Measurements from ENCODE around the gene KSR1.

The KSR1 gene

DNA sequence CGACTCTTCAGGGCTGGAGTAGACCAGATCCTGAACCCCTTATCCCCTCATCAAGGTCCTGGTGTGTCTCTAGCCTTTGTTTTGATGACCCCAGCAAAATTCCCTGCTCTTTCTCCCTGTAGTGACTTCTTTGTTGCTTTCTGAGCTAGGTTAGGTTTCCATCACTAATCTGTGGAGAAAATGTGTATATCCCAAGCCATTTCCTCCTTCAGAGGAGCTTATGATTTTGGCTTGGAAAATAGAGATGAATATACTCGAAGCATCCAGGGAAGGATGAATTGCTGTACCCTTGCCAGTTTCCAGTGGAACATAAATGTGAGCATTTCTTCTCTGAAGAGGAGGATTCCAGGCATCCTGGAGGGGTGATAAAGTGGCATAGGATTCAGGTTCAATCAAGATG, 55.8 kb downstream of the KSR1 start:
- no peak overlapping the region for H3K4me3 ChIP-seq (ENCODE audit: low read length)
- TF ChIP-seq ZNF274 (IDR thresholded peaks at IDR 0.05; ENCODE audit: low read depth, low read length), result no peak

DNA sequence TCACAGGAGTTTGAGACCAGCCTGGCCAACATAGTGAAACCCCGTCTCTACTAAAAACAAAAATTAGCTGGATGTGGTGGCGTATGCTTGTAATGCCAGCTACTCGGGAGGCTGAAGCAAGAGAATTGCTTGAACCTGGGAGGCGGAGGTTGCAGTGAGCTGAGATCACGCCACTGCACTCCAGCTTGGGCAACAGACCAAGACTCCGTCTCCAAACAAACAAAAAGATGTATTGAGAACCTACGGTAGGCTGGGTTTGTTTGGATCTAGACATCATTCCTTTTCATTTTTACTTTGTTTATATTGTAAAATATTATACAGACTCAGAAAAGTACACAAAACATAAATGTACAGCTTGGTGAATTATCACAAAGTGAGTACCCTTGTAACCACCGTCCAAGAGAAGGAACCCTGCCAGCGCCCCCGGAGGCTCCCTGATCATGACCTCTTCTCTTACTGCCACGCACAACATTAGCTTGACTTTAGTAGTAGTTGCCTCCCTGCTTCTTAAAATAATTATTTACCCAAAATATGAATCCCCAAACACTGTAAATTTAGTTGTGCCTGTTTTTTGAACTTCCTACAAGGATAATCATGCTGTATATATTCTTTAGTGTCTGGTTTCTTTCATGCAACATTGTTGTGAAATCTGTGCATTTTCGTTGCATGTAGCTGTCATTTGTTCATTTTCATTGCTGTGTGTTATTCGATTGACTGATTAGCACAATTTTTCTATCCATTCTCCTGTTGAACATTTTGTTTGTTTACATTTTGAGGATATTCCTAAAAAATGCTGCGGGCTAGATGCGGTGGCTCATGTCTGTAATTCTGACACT, 56.5 kb downstream of the KSR1 start:
- TF ChIP-seq ZNF274 (IDR thresholded peaks at IDR 0.05; ENCODE audit: low read depth, low read length), result no peak
- H3K4me3 ChIP-seq (ENCODE audit: low read length), result no peak overlapping the region

GRCh38 chr17:27513849-27514248, 57.6 kb downstream of the KSR1 start:
- no peak overlapping the region for H3K4me3 ChIP-seq (ENCODE audit: low read length)
- TF ChIP-seq ZNF274 (IDR thresholded peaks at IDR 0.05; ENCODE audit: low read depth, low read length), result no peak

GRCh38 chr17:27514595-27515413, 58.6 kb downstream of the KSR1 start:
- no peak for TF ChIP-seq ZNF274 (IDR thresholded peaks at IDR 0.05; ENCODE audit: low read depth, low read length)

DNA sequence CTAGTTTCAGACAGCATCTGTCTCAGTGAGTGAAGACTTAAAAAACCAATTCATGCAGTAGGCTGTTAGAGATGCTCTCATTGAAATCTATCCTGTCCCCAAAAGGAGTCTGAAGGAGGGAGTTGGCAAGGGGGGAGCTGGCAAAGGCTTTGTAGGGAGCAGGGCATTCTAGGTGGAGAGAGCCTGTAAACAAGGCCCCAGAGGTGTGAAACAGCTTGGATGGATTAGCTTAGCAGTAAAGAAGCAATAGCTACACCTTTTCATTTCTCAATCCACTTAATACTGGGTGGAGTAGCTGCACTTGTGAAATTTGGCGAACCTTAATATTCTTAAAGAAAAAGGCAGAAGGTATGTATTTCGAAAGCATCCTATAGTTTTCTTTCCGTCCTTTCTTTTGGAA, 61.8 kb downstream of the KSR1 start:
- no peak for TF ChIP-seq ZNF274 (IDR thresholded peaks at IDR 0.05; ENCODE audit: low read depth, low read length)
- no peak overlapping the region for H3K4me3 ChIP-seq (ENCODE audit: low read length)

More at GRCh38 chr17:27514595-27515413, 58.6 kb downstream of the KSR1 start:
- H3K4me3 ChIP-seq (ENCODE audit: low read length), result no peak overlapping the region

GRCh38 chr17:27518545-27519521, 62.6 kb downstream of the KSR1 start:
- H3K4me3 ChIP-seq (ENCODE audit: low read length), result no peak overlapping the region
- no peak for TF ChIP-seq ZNF274 (IDR thresholded peaks at IDR 0.05; ENCODE audit: low read depth, low read length)

GRCh38 chr17:27519550-27519949, 63.3 kb downstream of the KSR1 start:
- no peak overlapping the region for H3K4me3 ChIP-seq (ENCODE audit: low read length)
- no peak for TF ChIP-seq ZNF274 (IDR thresholded peaks at IDR 0.05; ENCODE audit: low read depth, low read length)

DNA sequence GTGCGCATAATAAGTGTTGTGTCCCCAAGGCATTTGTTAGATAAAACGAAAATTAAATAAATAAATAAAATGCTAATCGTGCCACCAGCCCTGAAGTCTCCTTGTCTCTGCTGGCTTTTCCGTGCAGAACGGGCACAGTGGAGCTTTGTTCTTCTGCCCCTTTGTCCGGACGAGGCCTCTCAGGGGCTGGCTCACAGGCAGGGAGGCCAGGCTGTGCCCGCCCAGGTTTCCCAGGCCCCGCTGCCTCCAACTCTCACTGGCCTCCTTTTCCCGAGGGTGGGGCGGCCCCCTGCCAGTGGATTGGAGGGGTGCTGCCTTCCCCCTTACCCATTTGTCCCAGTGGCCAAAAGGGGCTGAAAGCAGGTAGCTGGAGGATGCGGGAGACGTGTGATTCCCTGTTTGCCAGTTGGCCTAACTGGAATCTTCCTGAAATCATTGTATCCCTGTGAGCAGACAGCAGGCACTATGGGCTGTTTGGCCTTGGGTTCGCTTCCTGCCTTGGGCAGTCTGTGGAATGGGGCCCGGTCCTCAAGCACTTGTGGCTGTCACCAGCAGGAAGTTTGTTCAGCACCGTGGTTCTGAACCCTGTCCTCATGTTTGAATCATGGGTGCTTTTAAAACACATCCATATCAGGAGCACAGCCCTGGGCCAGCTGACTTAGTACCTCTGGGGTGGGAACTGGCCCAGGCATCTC, 64.4 kb downstream of the KSR1 start:
- H3K4me3 ChIP-seq (ENCODE audit: low read length), result no peak overlapping the region
- no peak for TF ChIP-seq ZNF274 (IDR thresholded peaks at IDR 0.05; ENCODE audit: low read depth, low read length)

- TF ChIP-seq ZNF274 (IDR thresholded peaks at IDR 0.05; ENCODE audit: low read depth, low read length), result no peak
- H3K4me3 ChIP-seq (ENCODE audit: low read length), result no peak overlapping the region
Observed at GRCh38 chr17:27521281-27522027, 65.2 kb downstream of the KSR1 start.

DNA sequence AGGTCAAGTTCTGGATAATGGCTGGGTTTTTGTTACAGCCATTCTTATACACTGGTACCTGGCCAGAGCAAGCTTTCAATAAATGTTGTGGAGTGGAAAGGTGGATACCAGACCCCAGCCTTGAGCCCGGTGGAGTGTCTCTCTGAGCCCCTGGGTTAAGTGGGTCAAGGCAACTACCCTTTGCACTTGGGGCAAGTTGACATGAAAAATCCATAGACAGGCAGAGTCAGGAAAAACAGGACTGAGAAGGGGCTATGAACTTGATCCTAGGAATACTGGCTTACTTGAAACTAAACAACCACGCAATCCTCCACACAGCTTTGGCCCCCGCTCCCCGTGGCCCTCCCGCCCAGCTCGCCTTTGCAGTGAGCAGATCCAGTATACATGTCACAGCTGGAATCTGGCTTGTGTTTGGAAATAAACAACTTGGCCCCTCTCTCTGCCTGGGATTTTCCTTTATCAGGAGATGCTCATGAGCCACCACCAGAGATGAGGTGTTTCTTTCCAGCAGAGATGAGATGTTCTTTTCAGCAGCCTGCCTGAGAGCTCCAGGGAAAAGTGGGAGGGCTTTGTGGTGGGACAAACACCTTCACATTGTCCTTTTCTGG, 65.9 kb downstream of the KSR1 start:
- no peak for TF ChIP-seq ZNF274 (IDR thresholded peaks at IDR 0.05; ENCODE audit: low read depth, low read length)
- H3K4me3 ChIP-seq (ENCODE audit: low read length), result no peak overlapping the region

- TF ChIP-seq ZNF274 (IDR thresholded peaks at IDR 0.05; ENCODE audit: low read depth, low read length), result no peak
- H3K4me3 ChIP-seq (ENCODE audit: low read length), result no peak overlapping the region
Observed at GRCh38 chr17:27523712-27524111, 67.5 kb downstream of the KSR1 start.

GRCh38 chr17:27524594-27524993, 68.3 kb downstream of the KSR1 start:
- no peak for TF ChIP-seq ZNF274 (IDR thresholded peaks at IDR 0.05; ENCODE audit: low read depth, low read length)
- no peak overlapping the region for H3K4me3 ChIP-seq (ENCODE audit: low read length)
